ENCODE results near the gene MSTN.

The MSTN gene

DNA sequence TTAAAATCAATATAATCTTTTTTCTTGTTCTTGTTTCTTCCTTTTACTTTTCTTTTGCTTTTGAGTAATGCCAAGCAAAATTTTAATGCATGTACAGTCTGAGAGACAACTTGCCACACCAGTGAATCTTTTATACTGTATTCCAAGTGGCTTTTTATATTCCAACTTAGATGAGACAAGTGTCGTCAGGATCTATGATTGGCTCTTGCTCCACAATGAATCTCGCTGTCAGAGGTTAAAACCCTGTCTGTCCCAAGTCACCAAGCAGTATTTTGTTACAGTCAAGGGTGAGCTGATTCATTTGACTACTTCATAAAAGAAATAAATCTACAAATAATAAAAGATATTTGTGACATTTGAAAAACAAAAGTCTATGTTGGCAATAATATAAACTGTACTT is at the start of gene MSTN:
Gene MSTN (minus strand): TSS at position 129 of the 400 bp plus-strand sequence. CDS start 133 bp downstream, outside the sequence.
- no peak for DNase-seq (ENCODE audit: low read depth)

GRCh38 chr2:190111166-190111565 is 48.6 kb upstream of the MSTN start:
- no peak for DNase-seq (ENCODE audit: low read depth)

GRCh38 chr2:190110699-190111098 is 48.2 kb upstream of the MSTN start:
- no peak for DNase-seq (ENCODE audit: low read depth)

GRCh38 chr2:190110131-190110530 is 47.6 kb upstream of the MSTN start:
- peak; percentile 47 for DNase-seq (ENCODE audit: low read depth)

DNA sequence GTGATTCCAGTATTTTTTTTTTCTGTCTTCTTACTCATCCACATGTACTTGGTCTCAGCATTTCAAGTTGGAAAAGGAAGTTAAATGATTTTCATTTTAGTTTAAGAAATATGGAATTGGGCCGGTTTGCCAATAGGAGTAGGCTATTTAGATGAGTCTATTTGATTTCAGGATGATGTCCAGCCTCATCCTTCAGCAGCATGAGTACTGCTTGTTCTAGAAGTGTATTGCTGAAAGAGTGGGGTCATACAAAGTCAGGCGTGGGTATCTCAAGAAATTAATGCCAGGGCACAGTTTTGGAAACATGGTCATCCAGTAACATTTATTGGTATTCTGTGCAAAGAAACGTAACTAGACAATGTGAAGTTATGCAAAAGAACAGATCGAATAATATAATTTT is 44.9 kb upstream of the MSTN start:
- DNase-seq (ENCODE audit: low read depth), result no peak

DNA sequence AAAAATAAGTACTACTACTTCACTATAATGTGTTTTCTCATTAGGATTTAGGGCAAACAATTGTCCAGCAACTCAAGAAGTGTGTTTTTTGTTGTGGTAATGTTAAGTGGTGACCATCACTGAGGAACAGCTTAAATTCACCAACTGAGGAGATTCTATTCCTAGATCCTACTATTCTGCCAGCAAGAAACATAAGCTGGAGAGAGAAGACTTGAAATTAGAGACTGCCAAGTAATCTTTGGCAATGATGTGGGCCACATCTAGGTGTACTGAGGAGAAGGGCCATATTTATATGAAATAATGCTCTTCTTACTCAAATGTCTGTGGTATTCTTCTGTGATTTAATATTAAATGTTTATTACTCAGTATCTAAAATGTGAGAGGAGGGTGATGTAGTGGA is 44.3 kb upstream of the MSTN start:
- DNase-seq (ENCODE audit: low read depth), result no peak

GRCh38 chr2:190105554-190105953 is 43.0 kb upstream of the MSTN start:
- DNase-seq (ENCODE audit: low read depth), result no peak

GRCh38 chr2:190103144-190103543 is 40.6 kb upstream of the MSTN start:
- no peak for DNase-seq (ENCODE audit: low read depth)

DNA sequence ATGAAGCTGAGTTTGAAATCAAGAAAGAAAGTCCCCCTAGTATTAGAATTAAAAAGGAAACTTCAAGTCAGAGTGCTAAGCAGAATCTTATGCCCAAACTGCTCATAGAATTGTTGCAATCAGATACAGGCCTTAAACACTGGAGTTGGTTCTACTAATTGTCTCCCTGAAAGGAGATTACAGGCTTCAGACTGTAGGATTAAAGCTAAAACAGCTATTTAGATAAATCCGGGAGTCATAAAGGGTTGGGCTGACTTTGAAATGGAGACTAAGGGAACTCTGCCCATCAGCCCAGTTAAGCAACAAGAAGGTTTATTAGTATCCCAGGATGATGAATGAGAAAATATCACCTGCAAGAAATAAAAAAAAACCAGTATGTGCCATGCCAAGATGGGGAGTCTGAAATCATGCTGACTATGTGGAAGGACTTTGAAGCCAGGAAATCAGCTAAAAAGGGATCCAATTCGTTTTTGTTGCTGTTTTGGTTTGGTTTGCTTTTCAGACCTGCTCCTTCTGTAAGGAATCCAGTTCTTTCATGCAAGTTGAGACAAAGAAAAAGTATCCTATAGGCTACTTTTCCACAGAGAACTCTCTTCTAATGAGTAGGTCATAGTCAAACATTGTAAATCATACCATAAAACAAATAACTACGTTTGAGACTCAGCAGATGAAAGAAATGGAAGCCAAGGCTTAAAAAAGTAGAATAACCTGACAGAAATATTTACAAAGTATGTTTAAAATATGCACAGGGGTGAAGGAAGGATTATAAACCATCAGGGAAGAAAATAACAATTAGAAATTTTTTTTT is 37.6 kb upstream of the MSTN start:
- no peak for DNase-seq (ENCODE audit: low read depth)

DNA sequence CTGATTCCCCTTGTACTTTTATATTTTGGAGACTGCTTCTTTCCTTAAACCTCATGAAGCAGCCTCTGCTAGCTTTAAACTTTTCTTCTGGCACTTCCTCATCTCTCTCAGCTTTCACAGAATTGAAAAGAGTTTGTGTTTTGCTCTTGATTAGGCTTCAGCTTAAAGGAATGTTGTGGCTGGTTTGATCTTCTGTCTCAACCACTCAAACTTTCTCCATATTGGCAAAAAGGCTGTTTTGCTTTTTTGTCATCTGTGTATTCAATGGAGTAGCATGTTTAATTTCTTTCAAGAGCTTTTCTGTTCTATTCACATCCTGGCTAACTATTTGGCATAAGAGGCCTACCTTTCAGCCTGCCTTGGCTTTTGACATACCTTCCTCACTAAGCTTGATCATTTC is 36.3 kb upstream of the MSTN start:
- DNase-seq (ENCODE audit: low read depth), result no peak

DNA sequence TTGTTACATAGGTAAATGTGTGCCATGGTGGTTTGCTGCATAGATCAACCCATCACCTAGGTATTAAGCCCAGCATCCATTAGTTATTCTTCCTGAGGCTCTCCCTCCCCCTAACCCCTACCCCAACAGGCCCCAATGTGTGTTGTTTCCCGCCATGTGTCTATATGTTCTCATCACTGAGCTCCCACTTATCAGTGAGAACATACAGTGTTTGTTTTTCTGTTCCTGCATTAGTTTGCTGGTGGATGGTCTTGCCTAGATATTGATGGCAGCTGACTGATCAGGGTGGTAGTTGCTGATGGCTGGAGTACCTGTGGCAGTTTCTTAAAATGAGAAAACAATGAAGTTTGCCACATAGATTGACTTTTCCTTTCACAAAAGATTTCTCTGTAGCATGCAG is 34.6 kb upstream of the MSTN start:
- no peak for DNase-seq (ENCODE audit: low read depth)

DNA sequence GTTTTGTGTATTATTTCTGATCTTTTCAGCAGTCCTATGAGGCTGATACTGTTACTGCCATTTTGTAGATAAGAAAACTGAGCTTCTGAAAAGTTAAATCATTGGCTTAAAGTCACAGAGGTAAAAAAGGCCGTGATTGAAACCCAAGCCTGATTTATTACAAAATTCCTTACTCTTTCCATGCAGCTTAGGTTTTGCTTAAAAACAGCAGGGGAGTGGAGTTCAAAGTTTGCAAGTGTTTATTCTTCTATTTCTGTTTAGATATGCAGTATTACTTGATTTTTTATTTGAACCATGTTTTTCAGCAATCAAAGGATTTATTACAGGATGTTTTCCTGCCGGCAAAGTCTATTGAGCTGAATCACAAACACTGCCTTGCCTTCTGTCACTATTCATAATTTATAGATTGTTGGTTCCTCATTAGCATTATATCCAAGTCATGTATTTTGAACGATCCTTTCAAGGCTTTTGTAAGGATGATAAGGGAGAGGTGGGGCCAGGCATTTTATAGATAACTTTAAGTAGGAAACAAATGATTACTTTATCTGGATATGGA is 31.9 kb upstream of the MSTN start:
- no peak for DNase-seq (ENCODE audit: low read depth)

- DNase-seq (ENCODE audit: low read depth), result peak; percentile 35
These were observed 31.3 kb upstream of the MSTN start for GRCh38 chr2:190093793-190094192.

- DNase-seq (ENCODE audit: low read depth), result no peak
These were observed 27.6 kb upstream of the MSTN start for GRCh38 chr2:190090148-190090547.

GRCh38 chr2:190088917-190089316 is 26.4 kb upstream of the MSTN start:
- DNase-seq (ENCODE audit: low read depth), result peak; percentile 67

GRCh38 chr2:190084704-190085103 is 22.2 kb upstream of the MSTN start:
- no peak for DNase-seq (ENCODE audit: low read depth)

DNA sequence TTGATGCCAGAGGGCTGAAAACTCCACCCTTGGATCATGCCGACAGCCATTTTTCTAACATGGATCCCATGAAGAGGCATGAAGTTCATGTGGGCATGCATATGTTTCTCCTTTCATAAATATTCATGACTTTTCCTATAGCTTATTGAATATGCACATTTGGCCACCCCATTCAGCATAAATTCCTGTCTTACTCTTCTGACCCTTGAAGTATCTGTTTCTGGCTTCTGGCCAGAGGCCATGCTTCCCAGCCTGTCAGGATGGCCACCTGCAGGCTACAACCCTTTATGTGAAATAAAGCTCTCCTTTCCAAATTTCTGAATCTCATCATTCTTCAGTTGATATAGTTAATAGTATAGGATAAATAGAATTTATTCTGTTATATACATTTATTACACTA is 19.6 kb upstream of the MSTN start:
- DNase-seq (ENCODE audit: low read depth), result no peak

DNA sequence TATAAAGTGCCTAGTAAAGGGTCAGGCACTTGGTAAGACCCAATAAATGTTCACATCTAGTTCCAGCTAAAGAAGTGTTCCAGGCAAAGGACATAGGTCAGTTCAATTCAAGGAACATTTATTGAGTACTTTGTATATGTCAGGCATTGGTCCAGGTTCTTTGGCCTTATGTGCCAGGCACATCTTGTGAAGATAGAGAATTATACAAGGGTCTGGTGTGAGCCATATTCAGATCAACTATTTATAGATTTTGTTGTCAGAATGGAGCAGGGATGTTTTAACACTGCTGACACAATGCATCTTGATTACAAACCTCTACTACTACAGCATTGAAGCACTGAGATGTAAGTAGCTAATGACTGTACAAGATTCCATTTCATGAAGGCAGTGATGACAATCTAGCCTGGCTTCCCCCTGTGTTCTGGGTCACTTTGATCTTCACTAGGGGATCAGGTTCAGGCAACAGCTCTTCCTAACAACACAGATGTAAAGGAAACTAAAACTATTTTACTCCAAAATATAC is 18.1 kb upstream of the MSTN start:
- no peak for DNase-seq (ENCODE audit: low read depth)

- no peak for DNase-seq (ENCODE audit: low read depth)
These were observed 16.6 kb upstream of the MSTN start for GRCh38 chr2:190079160-190079559.

GRCh38 chr2:190075623-190076022 is 13.1 kb upstream of the MSTN start:
- DNase-seq (ENCODE audit: low read depth), result no peak

DNA sequence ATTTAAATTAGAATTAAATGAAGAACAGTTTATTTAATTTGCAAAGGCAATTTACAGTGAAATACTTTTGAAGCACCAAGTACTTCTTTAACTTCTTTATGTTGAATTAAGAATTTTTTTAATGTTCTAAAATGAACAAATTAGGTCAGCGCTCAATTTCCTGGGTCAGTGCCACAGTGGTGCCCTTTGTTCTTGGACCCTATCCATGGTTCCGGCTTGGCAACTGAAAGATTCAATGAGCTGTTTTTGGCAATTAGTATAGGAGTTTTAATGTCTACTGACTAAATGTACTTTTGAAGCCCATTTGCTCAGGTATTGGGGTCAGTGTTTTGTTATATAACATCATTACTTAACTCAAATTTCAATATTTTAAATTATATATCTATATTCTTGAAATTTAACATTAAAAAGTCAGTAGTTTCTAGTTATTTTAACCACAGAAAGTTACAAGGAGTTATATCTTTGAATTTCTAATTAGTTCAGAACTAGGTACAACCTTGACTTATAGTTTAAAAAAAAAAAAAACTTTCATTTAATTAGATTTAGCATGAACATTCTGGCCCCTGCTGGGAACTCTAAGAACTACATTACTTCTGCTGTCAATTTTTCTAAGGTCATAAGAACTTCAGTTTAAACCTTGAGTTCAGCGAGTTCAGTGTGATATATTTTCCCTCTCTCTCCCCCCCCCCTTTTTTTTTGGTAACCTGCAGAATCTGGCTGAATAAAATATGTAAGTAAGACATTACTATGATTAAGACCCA is 7.6 kb upstream of the MSTN start:
- peak; percentile 72 for DNase-seq (ENCODE audit: low read depth)

DNA sequence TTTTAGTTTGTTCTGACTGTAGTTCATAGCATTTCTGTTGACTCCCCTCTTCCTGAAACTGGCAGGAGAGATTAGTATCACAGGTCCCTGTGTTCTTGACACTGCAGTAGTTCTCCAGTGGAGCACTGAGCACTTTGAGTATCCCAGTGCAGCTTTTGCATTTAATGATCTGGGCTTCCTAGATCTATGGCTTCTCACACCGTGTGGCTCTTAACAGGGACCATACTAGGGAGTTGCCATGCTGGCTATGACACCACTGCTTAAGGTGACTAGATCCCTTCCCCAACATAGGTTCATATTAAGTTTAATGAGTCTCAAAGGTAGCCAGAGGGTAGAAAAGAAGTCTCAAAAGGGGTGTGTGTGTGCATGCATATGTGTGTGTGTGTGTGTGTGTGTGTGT is 6.2 kb upstream of the MSTN start:
- DNase-seq (ENCODE audit: low read depth), result no peak

- no peak for DNase-seq (ENCODE audit: low read depth)
These were observed 3.3 kb upstream of the MSTN start for GRCh38 chr2:190065839-190066238.
